HG02642 (cell line): ENCODE measurements around the gene ARHGAP27.

Experiments used
- ATAC-seq: cut with Tn5 transposase; IDR thresholded peaks from one replicate; pipeline ENCODE4 v1.9.1; 2021; ENCODE audit warnings: mild to moderate bottlenecking; ENCODE audit not compliant: unreplicated experiment, poor library complexity

Gene ARHGAP27

GRCh38 chr17:45389354-45389753, 43.3 kb downstream of the ARHGAP27 start:
- no peak for ATAC-seq

DNA sequence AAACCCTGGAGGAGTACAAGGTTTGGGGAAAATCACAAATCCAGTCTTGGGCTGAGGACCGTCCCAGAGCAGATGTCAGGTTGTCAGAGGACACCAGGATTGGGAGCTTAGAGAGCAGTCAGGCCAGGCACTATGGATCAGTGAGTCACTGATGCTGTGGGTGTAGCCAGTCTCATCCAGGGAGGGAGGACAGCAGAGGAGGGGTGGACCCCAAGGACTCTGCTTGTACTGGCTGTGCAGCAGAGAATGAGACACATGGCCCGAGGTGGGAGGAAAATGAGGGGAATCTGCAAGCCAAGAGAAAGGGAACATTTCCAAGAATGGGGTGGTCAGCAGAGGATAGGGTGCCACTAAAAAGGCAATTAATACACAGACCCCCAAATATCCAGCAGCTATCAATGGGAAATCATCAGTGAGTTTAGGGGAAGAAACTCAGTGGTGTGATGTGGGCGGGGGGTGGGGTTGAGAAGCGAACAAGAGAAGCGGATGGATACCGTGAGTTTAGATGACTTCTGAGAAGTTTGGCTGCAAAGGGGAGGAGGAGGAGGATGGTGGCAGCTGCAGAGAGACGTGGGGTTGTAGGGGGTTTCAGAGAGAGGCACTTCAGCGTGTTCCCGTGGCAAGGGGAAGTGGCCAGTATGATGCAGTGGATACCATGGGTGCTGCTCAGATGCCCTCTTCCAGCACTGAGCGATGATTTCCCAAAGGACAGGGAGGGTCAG, 43.9 kb downstream of the ARHGAP27 start:
- no peak for ATAC-seq

DNA sequence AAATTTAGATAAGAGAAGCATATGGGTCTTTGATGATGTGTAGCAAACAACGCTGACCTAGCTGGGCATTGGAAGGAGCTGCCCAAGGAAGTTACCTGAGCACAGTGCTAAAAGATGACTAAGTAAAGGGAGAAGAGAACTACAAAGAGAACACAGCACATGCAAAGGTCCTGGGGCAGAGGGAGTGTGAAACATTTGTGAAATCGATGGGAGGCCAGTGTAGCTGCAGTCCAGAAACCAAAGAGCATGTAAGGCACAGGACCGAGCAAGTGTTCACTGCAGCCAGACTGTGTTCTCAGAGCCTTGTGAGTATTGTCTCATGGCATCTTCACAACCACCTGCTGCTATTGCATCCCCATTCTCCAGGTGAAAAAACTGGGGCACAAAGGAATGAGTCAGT, 44.9 kb downstream of the ARHGAP27 start:
- no peak for ATAC-seq

DNA sequence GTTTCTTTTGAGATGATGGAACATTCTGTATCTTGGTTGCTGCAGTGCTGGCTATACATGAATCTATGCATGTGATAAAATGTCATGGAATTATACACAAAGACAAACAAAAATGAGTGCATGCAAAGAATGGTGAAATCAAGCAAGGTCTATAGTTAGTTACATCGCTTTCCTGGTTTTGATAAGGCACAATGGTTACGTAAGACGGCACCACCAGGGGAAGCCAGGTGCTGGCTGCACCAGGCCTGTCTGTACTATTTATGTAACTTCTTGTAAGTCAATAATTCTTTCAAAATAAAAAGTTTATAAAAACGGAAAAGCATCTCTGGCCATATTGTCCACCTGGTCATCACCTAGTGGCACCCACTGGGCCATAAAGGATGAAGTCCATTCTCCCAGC, 46.5 kb downstream of the ARHGAP27 start:
- ATAC-seq, result no peak

- ATAC-seq, result no peak
Measured at GRCh38 chr17:45385331-45385997, 47.2 kb downstream of the ARHGAP27 start.

- no peak for ATAC-seq
Measured at GRCh38 chr17:45384789-45385262, 47.8 kb downstream of the ARHGAP27 start.

GRCh38 chr17:45384047-45384788, 48.5 kb downstream of the ARHGAP27 start:
- ATAC-seq, result no peak

DNA sequence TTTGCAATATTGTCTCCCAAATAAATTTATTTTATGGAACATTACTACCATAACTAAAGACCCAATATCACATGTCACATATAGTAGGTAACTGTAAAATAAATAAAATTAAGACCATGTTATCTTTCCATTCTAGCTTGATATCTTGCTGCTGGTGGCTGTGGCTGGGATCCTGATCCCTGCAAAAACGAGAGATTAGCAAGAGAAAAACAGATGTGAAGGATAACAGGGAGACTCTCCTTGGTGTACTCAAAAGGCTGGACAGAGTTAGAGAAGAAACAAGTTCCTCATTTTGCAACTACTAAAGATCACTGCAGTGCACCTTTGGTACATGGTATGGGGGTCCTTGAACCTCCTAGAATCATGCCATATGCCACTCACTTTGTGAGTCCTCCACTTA, 49.7 kb downstream of the ARHGAP27 start:
- no peak for ATAC-seq

GRCh38 chr17:45382226-45382625, 50.4 kb downstream of the ARHGAP27 start:
- no peak for ATAC-seq

- ATAC-seq, result no peak
Measured at GRCh38 chr17:45380991-45381390, 51.7 kb downstream of the ARHGAP27 start.

- no peak for ATAC-seq
Measured at GRCh38 chr17:45380046-45380765, 52.5 kb downstream of the ARHGAP27 start.

- ATAC-seq, result no peak
Measured at GRCh38 chr17:45377401-45377800, 55.3 kb downstream of the ARHGAP27 start.

DNA sequence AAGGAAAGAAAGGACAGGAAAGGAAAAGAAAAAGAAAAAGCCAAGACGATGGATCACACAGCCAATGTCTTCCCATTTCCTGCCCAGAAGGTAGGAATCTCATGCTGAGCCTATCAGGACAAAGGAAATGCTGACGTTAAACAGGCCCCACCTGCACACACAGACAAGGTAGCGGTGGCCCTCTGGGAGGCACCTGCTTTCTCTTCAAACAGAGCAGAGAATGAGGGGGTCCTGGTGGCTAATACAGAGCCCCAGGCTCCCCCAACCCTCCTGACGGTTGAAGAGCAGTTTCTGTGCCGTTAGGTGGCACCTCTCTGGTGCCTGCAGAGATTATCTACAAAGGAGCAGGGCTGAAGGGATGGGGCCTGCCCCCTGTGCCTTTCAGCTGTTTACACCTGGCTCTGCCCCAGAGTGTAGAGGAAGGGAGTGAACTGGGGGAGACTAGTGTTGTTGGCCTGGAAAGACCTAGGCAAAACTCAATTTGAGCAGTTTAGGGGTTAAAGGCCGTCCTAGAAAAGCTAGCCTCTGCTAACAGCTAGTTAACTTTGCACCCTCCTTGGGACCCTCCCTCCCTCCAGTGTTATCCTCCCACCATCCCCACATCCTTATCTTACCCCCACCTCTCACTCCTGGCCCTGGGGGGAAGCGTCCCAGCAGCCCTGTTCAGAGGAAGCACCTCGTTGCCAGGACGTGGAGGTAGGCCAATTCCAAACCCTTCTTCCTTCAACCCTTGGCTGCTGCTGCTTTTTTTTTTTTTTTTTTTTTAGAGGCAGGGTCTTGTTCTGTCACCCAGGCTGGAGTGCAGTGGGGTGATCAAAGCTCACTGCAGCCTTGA, 56.3 kb downstream of the ARHGAP27 start:
- no peak for ATAC-seq

- ATAC-seq, result no peak
Measured at GRCh38 chr17:45374501-45374900, 58.2 kb downstream of the ARHGAP27 start.

- no peak for ATAC-seq
Measured at GRCh38 chr17:45372325-45372869, 60.3 kb downstream of the ARHGAP27 start.

DNA sequence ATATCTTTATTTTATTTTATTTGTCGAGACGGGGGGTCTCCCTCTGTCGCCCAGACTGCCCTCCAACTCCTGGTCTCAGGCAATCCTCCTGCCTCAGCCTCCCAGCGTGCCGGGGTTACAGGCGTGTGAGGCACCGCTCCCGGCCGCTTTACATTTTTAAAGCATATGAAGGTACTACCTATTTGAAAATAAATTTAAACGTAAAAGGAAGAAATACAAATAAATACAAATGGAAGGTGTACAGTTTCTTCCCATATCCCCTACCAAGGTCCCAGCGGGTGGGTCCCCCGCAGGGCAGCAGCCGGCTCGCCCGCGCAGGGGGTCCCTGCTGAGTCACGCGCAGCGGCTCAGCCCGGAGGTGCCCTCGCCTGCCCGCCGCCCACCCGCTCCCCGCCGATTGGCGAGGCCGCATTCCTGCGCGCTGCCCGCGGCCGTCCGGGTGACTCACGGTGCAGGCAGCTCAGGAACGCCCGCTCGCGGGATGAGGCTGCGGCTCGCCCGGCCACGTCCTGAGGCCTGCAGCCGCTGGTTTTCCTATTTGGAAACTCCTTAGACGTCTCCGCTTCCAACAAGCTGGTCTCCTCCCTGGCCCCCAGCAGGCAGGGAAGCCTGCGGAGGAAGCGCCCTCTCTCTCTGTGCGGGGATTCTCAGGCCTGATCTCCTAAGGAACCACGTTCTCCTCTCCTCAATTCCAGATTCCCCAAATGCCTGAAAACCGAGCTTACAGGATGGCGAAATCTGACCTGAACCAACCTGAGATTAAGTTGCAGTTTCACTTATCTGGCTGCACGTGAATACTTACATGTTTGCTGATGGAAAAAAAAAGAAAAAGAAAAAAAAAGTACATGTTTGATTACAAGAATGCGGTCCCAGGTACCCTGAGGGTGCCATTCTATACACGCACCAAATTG, 61.0 kb downstream of the ARHGAP27 start:
- ATAC-seq, result no peak

- ATAC-seq, result no peak
Measured at GRCh38 chr17:45370949-45371413, 61.7 kb downstream of the ARHGAP27 start.

DNA sequence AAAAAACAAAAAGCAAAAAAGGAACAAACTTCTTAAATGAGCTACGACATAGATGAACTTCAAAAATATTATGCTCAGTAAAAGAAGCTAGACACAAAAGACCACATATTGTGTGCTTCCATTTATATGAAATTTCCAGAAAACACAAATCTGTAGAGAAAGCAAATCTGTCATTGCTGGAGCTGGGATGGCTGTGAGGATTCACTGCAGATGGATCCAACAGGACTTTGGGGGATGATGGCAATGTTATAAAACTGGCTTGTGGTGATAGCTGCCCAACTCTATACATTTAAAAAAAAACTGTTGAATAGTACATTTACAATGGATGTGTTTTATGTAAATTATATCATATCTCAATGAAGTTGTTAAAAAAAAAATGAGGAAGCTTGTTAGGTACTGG, 63.2 kb downstream of the ARHGAP27 start:
- ATAC-seq, result no peak
